ENCODE measurements around the gene SH3GLB2.
A peak's percentile ranks its signal among the peaks of the same experiment; 100 is the strongest.
"Not testable (repeated sequence)": the region's sequence is repeated elsewhere in the genome, so short reads cannot be mapped to it uniquely, and the experiment has no call there.

The SH3GLB2 gene

DNA sequence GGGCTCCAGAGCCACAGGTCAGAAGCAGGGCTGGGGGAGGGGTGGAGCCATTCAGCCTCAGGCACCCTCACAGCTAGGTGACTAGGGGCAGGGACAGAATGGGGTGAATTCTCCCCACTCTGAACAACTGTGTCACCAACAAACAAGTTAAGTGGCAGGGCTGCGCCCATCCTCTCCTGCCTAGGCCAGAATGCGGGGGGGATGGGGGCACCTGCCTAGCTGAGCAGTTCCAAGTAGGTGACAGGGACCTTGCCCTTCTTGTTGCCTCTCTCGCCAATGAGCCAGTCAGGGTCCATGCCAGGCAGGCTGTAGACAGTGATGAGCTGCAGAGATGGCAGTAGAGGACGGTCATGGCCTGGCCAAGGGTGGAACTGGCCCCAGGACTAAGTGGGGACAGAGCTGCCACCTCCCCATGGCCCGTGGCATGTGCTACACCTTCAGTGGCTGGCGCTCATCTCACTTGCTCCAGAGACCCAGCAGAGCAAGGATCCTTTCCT is 19.6 kb downstream of the SH3GLB2 start:
- TF ChIP-seq, protein P1, sequence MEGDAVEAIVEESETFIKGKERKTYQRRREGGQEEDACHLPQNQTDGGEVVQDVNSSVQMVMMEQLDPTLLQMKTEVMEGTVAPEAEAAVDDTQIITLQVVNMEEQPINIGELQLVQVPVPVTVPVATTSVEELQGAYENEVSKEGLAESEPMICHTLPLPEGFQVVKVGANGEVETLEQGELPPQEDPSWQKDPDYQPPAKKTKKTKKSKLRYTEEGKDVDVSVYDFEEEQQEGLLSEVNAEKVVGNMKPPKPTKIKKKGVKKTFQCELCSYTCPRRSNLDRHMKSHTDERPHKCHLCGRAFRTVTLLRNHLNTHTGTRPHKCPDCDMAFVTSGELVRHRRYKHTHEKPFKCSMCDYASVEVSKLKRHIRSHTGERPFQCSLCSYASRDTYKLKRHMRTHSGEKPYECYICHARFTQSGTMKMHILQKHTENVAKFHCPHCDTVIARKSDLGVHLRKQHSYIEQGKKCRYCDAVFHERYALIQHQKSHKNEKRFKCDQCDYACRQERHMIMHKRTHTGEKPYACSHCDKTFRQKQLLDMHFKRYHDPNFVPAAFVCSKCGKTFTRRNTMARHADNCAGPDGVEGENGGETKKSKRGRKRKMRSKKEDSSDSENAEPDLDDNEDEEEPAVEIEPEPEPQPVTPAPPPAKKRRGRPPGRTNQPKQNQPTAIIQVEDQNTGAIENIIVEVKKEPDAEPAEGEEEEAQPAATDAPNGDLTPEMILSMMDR (IDR thresholded peaks at IDR 0.05; ENCODE audit: borderline replicate concordance, control extremely low read depth, extremely low read depth, insufficient read depth, missing control alignments) = no peak
- DNase-seq (ENCODE audit: low spot score) = no peak
- in situ Hi-C loops (cut with MboI; ENCODE audit: low sequenced_read_pairs, unreplicated experiment) = no loop called here

GRCh38 chr9:129007766-129008468 is 20.2 kb downstream of the SH3GLB2 start:
- TF ChIP-seq, protein P1 (IDR thresholded peaks at IDR 0.05; ENCODE audit: borderline replicate concordance, control extremely low read depth, extremely low read depth, insufficient read depth, missing control alignments) = no peak
- in situ Hi-C loops (cut with MboI; ENCODE audit: low sequenced_read_pairs, unreplicated experiment) = no loop called here
- DNase-seq (ENCODE audit: low spot score) = peak; percentile 32

- in situ Hi-C loops (cut with MboI; ENCODE audit: low sequenced_read_pairs, unreplicated experiment) = no loop called here
- DNase-seq (ENCODE audit: low spot score) = no peak
- TF ChIP-seq, protein P1 (IDR thresholded peaks at IDR 0.05; ENCODE audit: borderline replicate concordance, control extremely low read depth, extremely low read depth, insufficient read depth, missing control alignments) = no peak
Measured at GRCh38 chr9:129007035-129007765, 20.9 kb downstream of the SH3GLB2 start.

DNA sequence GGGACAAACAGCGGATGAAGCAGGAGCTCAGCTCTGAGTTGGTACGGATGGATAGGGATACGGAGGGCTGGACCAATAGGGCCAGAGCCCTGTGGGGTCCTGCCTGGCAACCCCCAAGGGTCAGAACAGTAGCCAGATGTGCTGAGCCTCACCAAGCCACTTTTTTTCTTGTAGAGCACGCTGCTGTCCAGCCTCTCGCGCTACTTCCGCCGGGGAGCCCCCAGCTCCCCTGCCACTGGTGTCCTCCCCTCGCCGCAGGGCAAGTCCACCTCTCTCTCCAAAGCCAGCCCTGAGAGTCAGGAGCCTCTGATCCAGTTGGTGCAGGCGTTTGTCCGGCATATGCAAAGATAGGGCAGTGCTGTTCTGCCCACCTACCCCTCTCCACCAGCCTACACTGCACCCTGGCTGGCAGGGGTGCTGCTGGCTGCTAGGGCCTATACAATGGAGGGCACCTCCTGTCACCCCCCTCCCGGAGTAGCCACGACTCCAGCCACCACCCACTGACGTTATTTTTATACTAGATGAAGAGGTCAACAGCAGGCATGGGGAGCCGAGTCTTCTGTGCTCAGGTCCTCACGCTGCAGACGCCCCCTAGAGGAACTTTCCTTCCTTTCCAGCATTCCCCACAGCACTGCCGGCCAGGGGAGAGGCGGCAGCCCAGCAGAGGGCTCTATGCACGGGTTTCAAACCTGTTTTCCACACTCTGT is 21.6 kb downstream of the SH3GLB2 start:
- peak; percentile 88 for DNase-seq (ENCODE audit: low spot score)
- in situ Hi-C loops (cut with MboI; ENCODE audit: low sequenced_read_pairs, unreplicated experiment) = no loop called here
- TF ChIP-seq, protein P1 (IDR thresholded peaks at IDR 0.05; ENCODE audit: borderline replicate concordance, control extremely low read depth, extremely low read depth, insufficient read depth, missing control alignments) = peak; percentile 85

DNA sequence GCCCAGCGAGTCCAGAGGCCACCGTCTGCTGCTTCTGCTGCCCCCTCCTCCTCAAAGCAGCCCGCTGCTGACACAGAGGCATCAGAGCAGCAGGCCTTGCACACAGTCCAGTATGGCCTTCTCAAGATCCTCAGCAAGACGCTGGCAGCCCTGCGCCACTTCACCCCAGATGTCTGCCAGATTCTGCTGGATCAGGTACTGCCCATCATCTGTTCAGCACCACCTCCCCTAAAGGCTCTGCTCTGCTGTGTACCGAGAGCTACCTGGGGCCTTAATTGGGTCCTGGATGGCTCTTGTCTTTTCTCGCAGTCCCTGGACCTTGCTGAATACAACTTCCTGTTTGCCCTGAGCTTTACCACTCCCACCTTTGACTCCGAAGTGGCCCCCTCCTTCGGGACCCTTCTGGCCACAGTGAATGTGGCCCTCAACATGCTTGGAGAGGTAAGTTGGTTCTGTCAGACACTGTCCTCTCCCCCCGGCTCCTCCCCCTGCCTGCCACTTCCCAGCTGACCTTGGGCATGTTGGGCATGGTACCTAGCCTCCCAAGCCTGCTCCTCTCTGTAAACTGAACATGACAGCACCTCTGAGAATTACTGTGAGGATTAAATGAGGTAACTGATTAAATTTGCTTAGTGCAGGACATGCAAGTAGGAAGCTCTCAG is 22.7 kb downstream of the SH3GLB2 start:
- in situ Hi-C loops (cut with MboI; ENCODE audit: low sequenced_read_pairs, unreplicated experiment) = no loop called here
- TF ChIP-seq, protein P1 (IDR thresholded peaks at IDR 0.05; ENCODE audit: borderline replicate concordance, control extremely low read depth, extremely low read depth, insufficient read depth, missing control alignments) = no peak
- peak; percentile 10 for DNase-seq (ENCODE audit: low spot score)

- in situ Hi-C loops (cut with MboI; ENCODE audit: low sequenced_read_pairs, unreplicated experiment); DNase-seq (ENCODE audit: low spot score): not testable (repeated sequence)
Measured at GRCh38 chr9:129004173-129004572, 24.0 kb downstream of the SH3GLB2 start.
